K562 (cell line): Measurements from ENCODE around the gene SLC24A4. TPM values are rescaled to one million over a fixed set of nuclear protein-coding genes. Genes with fewer than 3 reads are reported as not detected.

Source experiments
- ATAC-seq: fragments of 200-7000 bp; cut with Tn5 transposase; 3 replicates; pipeline ENCODE4 v1.9.1; 2020; ENCODE audit warnings: moderate library complexity
- BruUV-seq: library from RNA; stranded (reverse); fragments of 400-500 nt; replicated peaks from 2 replicates; lab custom pipeline; 2021; lab: Mats Ljungman, UMichigan
- CTCF ChIA-PET: fragments of 300-600 bp; formaldehyde crosslinking; extraction: SDS; loops from one replicate; lab custom pipeline; 2021; ENCODE audit warnings: low intra/inter-chr PET ratio; lab: Yijun Ruan, JAX
- POLR2A ChIA-PET: fragments of 300-600, 350-650 bp; sonication (Branson Sonifier 250); formaldehyde crosslinking; extraction: SDS; loops from one replicate; lab custom pipeline; 2021; ENCODE audit warnings: antibody characterized with exemption, inconsistent platforms; lab: Yijun Ruan, JAX
- DNase-seq, 4 experiments: peaks; one replicate each; pipeline versions ENCODE4 v3.0.0 to v3.0.0-alpha.2; 2011 to 2018; ENCODE audit warnings: low spot score in 3 of 4, mixed read lengths in 3 of 4; ENCODE audit errors: extremely low read depth in 1 of 4
- FAIRE-seq: peaks from 2 replicates; lab custom pipeline; 2011; peaks lifted over from hg19 to GRCh38; lab: Jason Lieb, UNC
- H2AFZ ChIP-seq: 2 replicates; pipeline ENCODE4 v1.6.0; 2011; ENCODE audit warnings: low read depth, low read length, control low read depth, inconsistent platforms
- H3K27ac ChIP-seq: fragments of 200-600 bp; 3 replicates; pipeline ENCODE4 v1.8.0; 2011; ENCODE audit warnings: low read depth, mild to moderate bottlenecking, control low read depth, inconsistent platforms, low read length, moderate library complexity, mixed read lengths; ENCODE audit errors: extremely low read depth
- H3K27me3 ChIP-seq, 2 experiments: fragments of 300-600 bp in 1 of 2; 2 replicates in 1 of 2; 3 replicates in 1 of 2; pipeline versions ENCODE4 v1.6.0 to v1.8.0; 2011; ENCODE audit warnings: inconsistent platforms in 2 of 2, low read length in 2 of 2, mild to moderate bottlenecking in 1 of 2, mixed read lengths in 1 of 2, moderate library complexity in 1 of 2; ENCODE audit not compliant: control insufficient read depth in 2 of 2, insufficient read depth in 2 of 2
- H3K36me3 ChIP-seq: fragments of 300-600 bp; 3 replicates; pipeline ENCODE4 v1.8.0; 2011; ENCODE audit warnings: mild to moderate bottlenecking, low read length, inconsistent platforms; ENCODE audit not compliant: control insufficient read depth, insufficient read depth
- H3K4me1 ChIP-seq, 2 experiments: fragments of 200-600 bp in 1 of 2; replicated peaks in 1 of 2; 2 replicates in 1 of 2; 3 replicates in 1 of 2; pipeline versions ENCODE4 v1.5.1 to v1.8.0; 2011; ENCODE audit warnings: inconsistent platforms in 2 of 2, low read length in 2 of 2, mild to moderate bottlenecking in 1 of 2, mixed read lengths in 1 of 2, moderate library complexity in 1 of 2; ENCODE audit not compliant: control insufficient read depth in 2 of 2, insufficient read depth in 2 of 2
- H3K4me2 ChIP-seq: 2 replicates; pipeline ENCODE4 v1.6.1; 2011; ENCODE audit warnings: low read length, control low read depth, inconsistent platforms, mixed read lengths; ENCODE audit not compliant: insufficient read depth
- H3K4me3 ChIP-seq: fragments of 200-600 bp; sonication (generic), shearing (Covaris generic); 2 replicates; pipeline ENCODE4 v1.5.1; 2016; ENCODE audit warnings: control low read depth, inconsistent platforms
- H3K79me2 ChIP-seq: fragments of 200-600 bp; 3 replicates; pipeline ENCODE4 v1.8.0; 2011; ENCODE audit warnings: low read length, inconsistent platforms; ENCODE audit not compliant: control insufficient read depth, insufficient read depth
- H3K9ac ChIP-seq, 2 experiments: 2 replicates each; pipeline versions ENCODE4 v1.6.0 to v1.6.1; 2011; ENCODE audit warnings: low read depth in 2 of 2, low read length in 2 of 2, control low read depth in 1 of 2, inconsistent platforms in 1 of 2, mild to moderate bottlenecking in 1 of 2, mixed read lengths in 1 of 2; ENCODE audit not compliant: insufficient read depth in 1 of 2
- H3K9me1 ChIP-seq: one replicate; pipeline ENCODE4 v1.6.0; 2011; ENCODE audit warnings: inconsistent platforms, mild to moderate bottlenecking, low read length, moderate library complexity; ENCODE audit not compliant: control insufficient read depth, insufficient read depth
- H3K9me3 ChIP-seq: replicated peaks from 2 replicates; pipeline ENCODE4 v1.5.1; 2011; ENCODE audit warnings: low read depth, low read length, inconsistent platforms; ENCODE audit not compliant: control insufficient read depth, insufficient read depth
- H4K20me1 ChIP-seq: replicated peaks from 2 replicates; pipeline ENCODE4 v1.6.1; 2011; ENCODE audit warnings: low read length, inconsistent platforms, mixed read lengths; ENCODE audit not compliant: control insufficient read depth, insufficient read depth
- CCNT2 ChIP-seq: IDR thresholded peaks from 2 replicates; pipeline ENCODE4 v1.6.1; 2011; ENCODE audit warnings: borderline replicate concordance, low read depth, mild to moderate bottlenecking, moderate library complexity, mixed read lengths, low read length; ENCODE audit not compliant: insufficient read length; ENCODE audit errors: extremely low read depth
- ZNF146 ChIP-seq: IDR thresholded peaks from one replicate; pipeline ENCODE4 v1.6.1; 2018; ENCODE audit warnings: missing compliant biosample characterization; ENCODE audit not compliant: unreplicated experiment
- whole genome bisulfite sequencing: fragments of 100-300 bp; shearing (Covaris generic); methylation state at CpG from one replicate; pipeline ENCODE4 v1.1.6; 2016; ENCODE audit warnings: low coverage, mixed read lengths; ENCODE audit not compliant: insufficient coverage; ENCODE audit errors: missing lambda C conversion rate; 5-methylcytosine and 5-hydroxymethylcytosine counted together
- in situ Hi-C: fragments of 300-500 bp; cut with MboI; formaldehyde crosslinking; loops from 4 replicates; pipeline ENCODE4 v1.15.0; 2018; ENCODE audit warnings: inconsistent platforms, mixed read lengths
- intact Hi-C: fragments of 100-400 bp; cut with micrococcal nuclease; formaldehyde crosslinking; loops from 2 replicates; pipeline ENCODE4 v1.14.2; 2022
- polyA plus RNA-seq, 8 experiments: library from polyadenylated mRNA; depleted of rRNA in 4 of 8; stranded (reverse) in 5 of 8; unstranded in 3 of 8; fragments of >200 nt; fragmentation: Nextera tagmentation in 2 of 8; fragmentation: Illumina TruSeq in 1 of 8; extraction: Ambion mirVana in 2 of 8; extraction: Trizol in 1 of 8; gene quantifications; 2 replicates each; pipeline versions ENCODE4 v1.2.1 to v1.2.3, GENCODE V29; 2011 to 2014; ENCODE audit warnings: inconsistent platforms in 1 of 8, missing spikeins in 1 of 8
- total RNA-seq, 7 experiments: library from RNA; depleted of rRNA in 6 of 7; stranded (reverse); fragments of >200 nt in 6 of 7; fragmentation: Illumina TruSeq in 2 of 7; extraction: Trizol in 2 of 7; gene quantifications; 2 replicates each; pipeline versions ENCODE4 v1.2.1 to v1.2.3, GENCODE V29; 2011 to 2021; ENCODE audit warnings: low replicate concordance in 1 of 7
- TF ChIP-seq, protein P1 (sequence below): fragments of 250-450 bp; sonication (Bioruptor Pico); IDR thresholded peaks from 2 replicates; pipeline ENCODE4 v1.5.0; 2021

Gene SLC24A4
- total and polyA plus RNA-seq, 9 of the 15 experiments (the other 6 are each of a cell fraction or from before 2014, with no cell fraction given) = not detected

DNA sequence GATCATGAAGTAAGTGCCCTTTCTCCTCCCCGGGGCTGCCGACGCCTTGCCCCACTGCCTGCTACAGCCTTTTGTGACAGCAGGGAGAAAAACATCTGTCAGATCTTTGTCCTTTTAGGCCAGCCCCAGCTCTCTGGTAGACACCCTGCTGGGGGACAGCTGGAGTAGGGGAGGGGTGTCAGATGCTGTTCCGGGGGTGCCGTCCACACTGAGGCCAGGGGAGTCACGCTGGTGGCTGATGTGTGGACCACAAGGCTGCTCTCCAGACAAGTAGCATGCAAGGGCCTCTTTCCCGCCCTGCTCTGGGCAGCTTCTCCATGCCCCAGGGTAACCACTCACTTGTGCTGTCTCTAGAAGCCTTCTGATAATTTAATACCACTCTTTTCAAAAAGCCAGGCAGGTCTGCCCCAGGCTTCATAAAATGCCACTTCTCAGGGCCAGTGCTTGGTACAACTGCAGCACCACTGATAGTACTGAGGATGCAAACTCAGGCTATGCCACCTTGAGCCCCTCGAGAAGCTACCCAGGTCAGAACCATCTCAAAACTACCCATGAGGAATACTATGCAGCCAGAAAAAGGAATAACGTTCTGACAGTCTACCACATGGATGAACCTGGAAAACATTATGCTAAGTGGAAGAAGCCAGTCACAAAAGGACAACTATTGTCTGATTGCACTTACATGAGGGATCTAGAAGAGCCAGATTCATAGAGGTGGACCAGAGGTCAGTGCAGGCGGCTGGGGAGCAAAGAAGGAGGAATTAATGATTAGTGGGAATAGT, 124.6 kb downstream of the SLC24A4 start:
- FAIRE-seq = no peak
- H3K36me3 ChIP-seq = no peaks in the 10 kb centered on the region
- no peak overlapping the region for H3K4me3 ChIP-seq
- no peaks in the 10 kb centered on the region for H3K9me3 ChIP-seq
- H3K27me3 ChIP-seq = peaks cover 3 to 33% of the 10 kb centered on the region in 2 experiments; a peak in 3 of 5 replicates
- H3K9ac ChIP-seq = no peak overlapping the region
- intact Hi-C loops = no loop called here
- no peak overlapping the region for H3K27ac ChIP-seq
- TF ChIP-seq, protein P1, sequence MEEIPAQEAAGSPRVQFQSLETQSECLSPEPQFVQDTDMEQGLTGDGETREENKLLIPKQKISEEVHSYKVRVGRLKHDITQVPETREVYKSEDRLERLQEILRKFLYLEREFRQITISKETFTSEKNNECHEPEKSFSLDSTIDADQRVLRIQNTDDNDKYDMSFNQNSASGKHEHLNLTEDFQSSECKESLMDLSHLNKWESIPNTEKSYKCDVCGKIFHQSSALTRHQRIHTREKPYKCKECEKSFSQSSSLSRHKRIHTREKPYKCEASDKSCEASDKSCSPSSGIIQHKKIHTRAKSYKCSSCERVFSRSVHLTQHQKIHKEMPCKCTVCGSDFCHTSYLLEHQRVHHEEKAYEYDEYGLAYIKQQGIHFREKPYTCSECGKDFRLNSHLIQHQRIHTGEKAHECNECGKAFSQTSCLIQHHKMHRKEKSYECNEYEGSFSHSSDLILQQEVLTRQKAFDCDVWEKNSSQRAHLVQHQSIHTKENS (CRISPR knock-in tag) = no peak
- TF ChIP-seq CCNT2 = no peak
- TF ChIP-seq ZNF146 (CRISPR knock-in tag) = peak; percentile 25
- TF ChIP-seq, all 486 proteins: peak for 1
- Histone ChIP-seq H3K4me1 (no peaks in the 10 kb centered on the region), H2AFZ (no peak overlapping the region), H3K4me2 (no peak overlapping the region), H3K9me1 (no peaks in the 10 kb centered on the region), H4K20me1 (no peaks in the 10 kb centered on the region), H3K79me2 (no peaks in the 10 kb centered on the region)
- in situ Hi-C loops = no loop called here
- DNase-seq (no peak), ATAC-seq (no peak)
- BruUV-seq = no TSS peak
- ChIA-PET POLR2A (no interaction called here), CTCF (no interaction called here)
- WGBS = 2% methylated on average over 7 of the region's 10 CpGs
